ENCODE results near the gene NEU4. TPM values are rescaled to one million over a fixed set of nuclear protein-coding genes. Genes with fewer than 3 reads are reported as not detected.
"Not testable (repeated sequence)": the region's sequence is repeated elsewhere in the genome, so short reads cannot be mapped to it uniquely, and the experiment has no call there.

NEU4 gene
- 0.61 and 0.80 TPM in 2 replicates for total RNA-seq

- Mint-ChIP-seq H3K27me3 (ENCODE audit: insufficient read depth) (peaks cover 7% of the 10 kb centered on the region), H3K27ac (no peak within 1 kb of the TSS), H3K4me3 (no peak within 1 kb of the TSS), H3K36me3 (ENCODE audit: low read depth) (no peaks in the 10 kb centered on the region), H3K9me3 (no peaks in the 10 kb centered on the region), H3K4me1 (ENCODE audit: low read depth) (no peaks in the 10 kb centered on the region)
- intact Hi-C loops (cut with micrococcal nuclease) = no loop called here
- no peak for DNase-seq (ENCODE audit: low spot score)
These were observed at the start of gene NEU4 for GRCh38 chr2:241808721-241809382. TSS of gene NEU4 (plus strand) at chr2:241809193. CDS start at chr2:241814485, 5,292 bp downstream.

GRCh38 chr2:241759893-241760292 is 49.1 kb upstream of the NEU4 start:
- peak overlapping the region; percentile 1 for H3K27ac Mint-ChIP-seq
- intact Hi-C loops (cut with micrococcal nuclease) = loop anchor here (5.0 kb wide), 1 partner anchor 82 kb away; no protein-coding TSS in a partner anchor
- not testable (repeated sequence) for H3K27me3 Mint-ChIP-seq (ENCODE audit: insufficient read depth); H3K9me3 Mint-ChIP-seq; H3K4me3 Mint-ChIP-seq; DNase-seq (ENCODE audit: low spot score)
- peaks cover 19% of the 10 kb centered on the region for H3K36me3 Mint-ChIP-seq (ENCODE audit: low read depth)
- peaks cover 13% of the 10 kb centered on the region for H3K4me1 Mint-ChIP-seq (ENCODE audit: low read depth)

GRCh38 chr2:241760301-241760771 is 48.7 kb upstream of the NEU4 start:
- no peak for DNase-seq (ENCODE audit: low spot score)
- peaks cover 13% of the 10 kb centered on the region for H3K4me1 Mint-ChIP-seq (ENCODE audit: low read depth)
- H3K4me3 Mint-ChIP-seq = no peak overlapping the region
- peaks cover 6% of the 10 kb centered on the region for H3K9me3 Mint-ChIP-seq
- H3K36me3 Mint-ChIP-seq (ENCODE audit: low read depth) = peaks cover 19% of the 10 kb centered on the region
- H3K27me3 Mint-ChIP-seq (ENCODE audit: insufficient read depth) = no peaks in the 10 kb centered on the region
- intact Hi-C loops (cut with micrococcal nuclease) = loop anchor here (5.0 kb wide), 1 partner anchor 82 kb away; no protein-coding TSS in a partner anchor
- H3K27ac Mint-ChIP-seq = no peak overlapping the region

- no peak for DNase-seq (ENCODE audit: low spot score)
These were observed 46.6 kb upstream of the NEU4 start for GRCh38 chr2:241762321-241762932.

GRCh38 chr2:241762933-241763369 is 46.0 kb upstream of the NEU4 start:
- Mint-ChIP-seq H3K9me3 (peaks cover 6% of the 10 kb centered on the region), H3K27me3 (ENCODE audit: insufficient read depth) (no peaks in the 10 kb centered on the region), H3K4me1 (ENCODE audit: low read depth) (peaks cover 13% of the 10 kb centered on the region), H3K4me3 (no peak overlapping the region), H3K27ac (peak overlapping the region; percentile 77), H3K36me3 (ENCODE audit: low read depth) (peaks cover 15% of the 10 kb centered on the region)
- DNase-seq (ENCODE audit: low spot score) = peak; percentile 14
- intact Hi-C loops (cut with micrococcal nuclease) = loop anchor here (5.0 kb wide), 1 partner anchor 79 kb away; no protein-coding TSS in a partner anchor

More at GRCh38 chr2:241762321-241762932, 46.6 kb upstream of the NEU4 start:
- intact Hi-C loops (cut with micrococcal nuclease) = loop anchor here (5.0 kb wide), 1 partner anchor 80 kb away; no protein-coding TSS in a partner anchor
- Mint-ChIP-seq H3K27me3 (ENCODE audit: insufficient read depth) (no peaks in the 10 kb centered on the region), H3K4me1 (ENCODE audit: low read depth) (peaks cover 13% of the 10 kb centered on the region), H3K9me3 (peaks cover 6% of the 10 kb centered on the region), H3K27ac (peak overlapping the region; percentile 77), H3K4me3 (peak overlapping the region; percentile 32), H3K36me3 (ENCODE audit: low read depth) (peaks cover 15% of the 10 kb centered on the region)

- no peak overlapping the region for H3K27ac Mint-ChIP-seq
- DNase-seq (ENCODE audit: low spot score) = no peak
- peaks cover 6% of the 10 kb centered on the region for H3K9me3 Mint-ChIP-seq
- intact Hi-C loops (cut with micrococcal nuclease) = loop anchor here (5.0 kb wide), 1 partner anchor 79 kb away; no protein-coding TSS in a partner anchor
- peaks cover 15% of the 10 kb centered on the region for H3K36me3 Mint-ChIP-seq (ENCODE audit: low read depth)
- H3K4me3 Mint-ChIP-seq = no peak overlapping the region
- H3K4me1 Mint-ChIP-seq (ENCODE audit: low read depth) = peaks cover 13% of the 10 kb centered on the region
- no peaks in the 10 kb centered on the region for H3K27me3 Mint-ChIP-seq (ENCODE audit: insufficient read depth)
These were observed 45.3 kb upstream of the NEU4 start for GRCh38 chr2:241763551-241764274.

GRCh38 chr2:241764275-241765241 is 44.4 kb upstream of the NEU4 start:
- intact Hi-C loops (cut with micrococcal nuclease) = loop anchor here (5.0 kb wide), 1 partner anchor 78 kb away; no protein-coding TSS in a partner anchor
- H3K36me3 Mint-ChIP-seq (ENCODE audit: low read depth) = peaks cover 10% of the 10 kb centered on the region
- no peak overlapping the region for H3K27ac Mint-ChIP-seq
- no peak overlapping the region for H3K4me3 Mint-ChIP-seq
- DNase-seq (ENCODE audit: low spot score) = no peak
- peaks cover 6% of the 10 kb centered on the region for H3K9me3 Mint-ChIP-seq
- H3K27me3 Mint-ChIP-seq (ENCODE audit: insufficient read depth) = no peaks in the 10 kb centered on the region
- H3K4me1 Mint-ChIP-seq (ENCODE audit: low read depth) = peaks cover 13% of the 10 kb centered on the region

GRCh38 chr2:241767464-241768250 is 41.3 kb upstream of the NEU4 start:
- Mint-ChIP-seq H3K27me3 (ENCODE audit: insufficient read depth) (no peaks in the 10 kb centered on the region), H3K4me3 (no peak overlapping the region), H3K9me3 (no peaks in the 10 kb centered on the region), H3K27ac (no peak overlapping the region), H3K36me3 (ENCODE audit: low read depth) (no peaks in the 10 kb centered on the region), H3K4me1 (ENCODE audit: low read depth) (peaks cover 15% of the 10 kb centered on the region)
- intact Hi-C loops (cut with micrococcal nuclease) = no loop called here
- DNase-seq (ENCODE audit: low spot score) = no peak

GRCh38 chr2:241768251-241768711 is 40.7 kb upstream of the NEU4 start:
- H3K27me3 Mint-ChIP-seq (ENCODE audit: insufficient read depth) = no peaks in the 10 kb centered on the region
- intact Hi-C loops (cut with micrococcal nuclease) = no loop called here
- no peak for DNase-seq (ENCODE audit: low spot score)
- H3K9me3 Mint-ChIP-seq = no peaks in the 10 kb centered on the region
- peaks cover 9% of the 10 kb centered on the region for H3K4me1 Mint-ChIP-seq (ENCODE audit: low read depth)
- no peaks in the 10 kb centered on the region for H3K36me3 Mint-ChIP-seq (ENCODE audit: low read depth)
- H3K4me3 Mint-ChIP-seq = no peak overlapping the region
- no peak overlapping the region for H3K27ac Mint-ChIP-seq

- intact Hi-C loops (cut with micrococcal nuclease) = no loop called here
- H3K9me3 Mint-ChIP-seq = no peaks in the 10 kb centered on the region
- no peak for DNase-seq (ENCODE audit: low spot score)
- H3K27me3 Mint-ChIP-seq (ENCODE audit: insufficient read depth) = no peaks in the 10 kb centered on the region
- no peaks in the 10 kb centered on the region for H3K36me3 Mint-ChIP-seq (ENCODE audit: low read depth)
- no peak overlapping the region for H3K27ac Mint-ChIP-seq
- no peak overlapping the region for H3K4me3 Mint-ChIP-seq
- peaks cover 7% of the 10 kb centered on the region for H3K4me1 Mint-ChIP-seq (ENCODE audit: low read depth)
These were observed 40.1 kb upstream of the NEU4 start for GRCh38 chr2:241768850-241769249.

- Mint-ChIP-seq H3K4me3 (no peak overlapping the region), H3K27ac (no peak overlapping the region), H3K4me1 (ENCODE audit: low read depth) (peaks cover 7% of the 10 kb centered on the region), H3K36me3 (ENCODE audit: low read depth) (no peaks in the 10 kb centered on the region), H3K27me3 (ENCODE audit: insufficient read depth) (no peaks in the 10 kb centered on the region), H3K9me3 (no peaks in the 10 kb centered on the region)
- DNase-seq (ENCODE audit: low spot score) = no peak
- intact Hi-C loops (cut with micrococcal nuclease) = no loop called here
These were observed 39.2 kb upstream of the NEU4 start for GRCh38 chr2:241769819-241770184.

Measured in activated T-helper 1 cell treated with anti-CD3 and anti-CD28 coated beads, Interleukin-12 subunit alpha, Interleukin-12 subunit beta, Interleukin-2, Interleukin-4 antibody, amounts not matched to agents 30 ng/mL and 10 ng/mL and 1 ng/mL, durations not matched to agents 14 hours and 24 hours and 36 hours (primary cell).